Kidney (tissue), 14 donors: ENCODE results near the gene CACNA1E. TPM values are rescaled to one million over a fixed set of nuclear protein-coding genes. Genes with fewer than 3 reads are reported as not detected.
A peak's percentile ranks its signal among the peaks of the same experiment; 100 is the strongest.

Experiments used
- DNase-seq, 5 donors: peaks; one replicate each; pipeline ENCODE4 v3.0.0-alpha.2; 2013 to 2020
- FAIRE-seq: peaks from 2 replicates; lab custom pipeline; 2012; peaks lifted over from hg19 to GRCh38; lab: Jason Lieb, UNC
- H3K27ac ChIP-seq, 2 donors: one replicate each; pipeline ENCODE4 v1.7.0; 2013; ENCODE audit warnings: low read depth in 2 of 2, low read length in 2 of 2, inconsistent platforms in 1 of 2
- H3K27me3 ChIP-seq: one replicate; pipeline ENCODE4 v1.7.1; 2013; ENCODE audit warnings: low read length, inconsistent platforms; ENCODE audit not compliant: control insufficient read depth, insufficient read depth
- H3K36me3 ChIP-seq, 3 donors: one replicate each; pipeline versions ENCODE4 v1.7.0 to v1.7.1; 2013; ENCODE audit warnings: low read length in 3 of 3, control low read depth in 1 of 3, inconsistent platforms in 1 of 3; ENCODE audit not compliant: insufficient read depth in 3 of 3, control insufficient read depth in 2 of 3
- H3K4me1 ChIP-seq, 3 donors: one replicate each; pipeline versions ENCODE4 v1.7.0 to v1.7.1; 2013; ENCODE audit warnings: low read length in 3 of 3, inconsistent platforms in 1 of 3, low read depth in 1 of 3; ENCODE audit not compliant: control insufficient read depth in 2 of 3, insufficient read depth in 2 of 3
- H3K4me3 ChIP-seq, 3 donors: one replicate each; pipeline versions ENCODE4 v1.7.0 to v1.8.1; 2013; ENCODE audit warnings: low read length in 3 of 3, control low read depth in 1 of 3, inconsistent platforms in 1 of 3
- H3K9ac ChIP-seq, 3 donors: one replicate each; pipeline versions ENCODE4 v1.7.0 to v1.7.1; 2013; ENCODE audit warnings: low read length in 3 of 3, control low read depth in 1 of 3, inconsistent platforms in 1 of 3
- H3K9me3 ChIP-seq, 3 donors: one replicate each; pipeline versions ENCODE4 v1.7.0 to v1.7.1; 2013; ENCODE audit warnings: low read length in 3 of 3, control low read depth in 1 of 3, inconsistent platforms in 1 of 3; ENCODE audit not compliant: control insufficient read depth in 2 of 3, insufficient read depth in 1 of 3
- intact Hi-C: fragments of 100-400 bp; cut with DNase I; formaldehyde crosslinking; loops from one replicate; pipeline ENCODE4 v1.11.1; 2022
- polyA plus RNA-seq: library from polyadenylated mRNA; stranded (reverse); fragments of 350-450 nt; fragmentation: Illumina TruSeq; extraction: RNeasy Lipid Tissue Mini Kit (QIAGEN cat#74804); gene quantifications from one replicate; pipeline ENCODE4 v1.2.3, GENCODE V29; 2014; ENCODE audit warnings: low read depth, low replicate concordance; ENCODE audit not compliant: insufficient read depth
- total RNA-seq: library from RNA; stranded (reverse); fragmentation: NEBNext Ultra II Directional; extraction: Animal tissue kit (Norgen Biotek cat#: 25700); gene quantifications from one replicate; pipeline ENCODE4 v1.2.1, GENCODE V29; 2021
- TF ChIP-seq, protein P1 (sequence below): IDR thresholded peaks from 3 replicates; pipeline ENCODE4 v1.5.1; 2012; ENCODE audit warnings: mild to moderate bottlenecking, moderate library complexity, borderline replicate concordance; ENCODE audit not compliant: insufficient read depth; ENCODE audit errors: extremely low read depth
- donor health status: control.
- donor health status: control.
- donor health status: control.
- donor health status: control.
- donor health status: control.
- donor health status: DM: yes; HTN: yes; CAD: no.
- donor health status: Normal renal cell carcinoma (clear cell type).

Gene CACNA1E
- total and polyA plus RNA-seq, 2 donors from 2014 or later = 0.19 TPM

DNA sequence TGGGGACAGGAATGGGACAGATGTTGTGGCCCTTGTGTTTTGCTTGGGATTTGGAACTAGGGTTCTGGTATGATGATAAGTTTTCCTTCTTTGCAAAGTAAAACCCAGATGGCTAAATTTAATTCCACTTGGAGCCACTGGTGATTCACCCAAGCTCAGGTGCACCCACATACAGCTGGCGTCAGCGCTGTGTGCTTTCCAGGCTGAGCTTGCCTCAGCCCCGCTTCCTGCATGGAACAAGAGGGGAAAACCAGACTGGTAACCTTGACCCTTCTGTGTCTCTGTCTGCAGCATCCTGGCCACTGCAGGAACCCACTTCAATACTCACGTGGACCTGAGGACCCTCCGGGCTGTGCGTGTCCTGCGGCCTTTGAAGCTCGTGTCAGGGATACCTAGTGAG lies 94.2 kb downstream of the CACNA1E start:
- DNase-seq (no peak), FAIRE-seq (no peak)
- Histone ChIP-seq H3K4me1 (no peaks in the 10 kb centered on the region), H3K9ac (no peak overlapping the region), H3K27me3 (no peaks in the 10 kb centered on the region), H3K36me3 (no peaks in the 10 kb centered on the region), H3K4me3 (no peak overlapping the region), H3K27ac (no peak overlapping the region), H3K9me3 (no peaks in the 10 kb centered on the region)
- TF ChIP-seq, protein P1, sequence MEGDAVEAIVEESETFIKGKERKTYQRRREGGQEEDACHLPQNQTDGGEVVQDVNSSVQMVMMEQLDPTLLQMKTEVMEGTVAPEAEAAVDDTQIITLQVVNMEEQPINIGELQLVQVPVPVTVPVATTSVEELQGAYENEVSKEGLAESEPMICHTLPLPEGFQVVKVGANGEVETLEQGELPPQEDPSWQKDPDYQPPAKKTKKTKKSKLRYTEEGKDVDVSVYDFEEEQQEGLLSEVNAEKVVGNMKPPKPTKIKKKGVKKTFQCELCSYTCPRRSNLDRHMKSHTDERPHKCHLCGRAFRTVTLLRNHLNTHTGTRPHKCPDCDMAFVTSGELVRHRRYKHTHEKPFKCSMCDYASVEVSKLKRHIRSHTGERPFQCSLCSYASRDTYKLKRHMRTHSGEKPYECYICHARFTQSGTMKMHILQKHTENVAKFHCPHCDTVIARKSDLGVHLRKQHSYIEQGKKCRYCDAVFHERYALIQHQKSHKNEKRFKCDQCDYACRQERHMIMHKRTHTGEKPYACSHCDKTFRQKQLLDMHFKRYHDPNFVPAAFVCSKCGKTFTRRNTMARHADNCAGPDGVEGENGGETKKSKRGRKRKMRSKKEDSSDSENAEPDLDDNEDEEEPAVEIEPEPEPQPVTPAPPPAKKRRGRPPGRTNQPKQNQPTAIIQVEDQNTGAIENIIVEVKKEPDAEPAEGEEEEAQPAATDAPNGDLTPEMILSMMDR = no peak
- intact Hi-C loops = no loop called here

GRCh38 chr1:181583598-181583997 lies 100.3 kb downstream of the CACNA1E start:
- TF ChIP-seq, protein P1 = peak; percentile 50
- peak in 3 of 5 donors; percentile 27 to 52 (median 35) for DNase-seq
- no peaks in the 10 kb centered on the region for H3K4me1 ChIP-seq
- no peak overlapping the region for H3K27ac ChIP-seq
- peak; percentile 68 for FAIRE-seq
- H3K27me3 ChIP-seq = no peaks in the 10 kb centered on the region
- no peaks in the 10 kb centered on the region for H3K9me3 ChIP-seq
- H3K4me3 ChIP-seq = no peak overlapping the region
- H3K36me3 ChIP-seq = no peaks in the 10 kb centered on the region
- H3K9ac ChIP-seq = no peak overlapping the region
- intact Hi-C loops = no loop called here

GRCh38 chr1:181587870-181588438 lies 104.6 kb downstream of the CACNA1E start:
- Histone ChIP-seq H3K27me3 (peaks cover 2% of the 10 kb centered on the region), H3K4me1 (no peaks in the 10 kb centered on the region), H3K9me3 (no peaks in the 10 kb centered on the region), H3K36me3 (no peaks in the 10 kb centered on the region), H3K9ac (no peak overlapping the region), H3K27ac (no peak overlapping the region), H3K4me3 (no peak overlapping the region)
- FAIRE-seq (no peak), DNase-seq (no peak)
- TF ChIP-seq, protein P1 = no peak
- intact Hi-C loops = no loop called here

DNA sequence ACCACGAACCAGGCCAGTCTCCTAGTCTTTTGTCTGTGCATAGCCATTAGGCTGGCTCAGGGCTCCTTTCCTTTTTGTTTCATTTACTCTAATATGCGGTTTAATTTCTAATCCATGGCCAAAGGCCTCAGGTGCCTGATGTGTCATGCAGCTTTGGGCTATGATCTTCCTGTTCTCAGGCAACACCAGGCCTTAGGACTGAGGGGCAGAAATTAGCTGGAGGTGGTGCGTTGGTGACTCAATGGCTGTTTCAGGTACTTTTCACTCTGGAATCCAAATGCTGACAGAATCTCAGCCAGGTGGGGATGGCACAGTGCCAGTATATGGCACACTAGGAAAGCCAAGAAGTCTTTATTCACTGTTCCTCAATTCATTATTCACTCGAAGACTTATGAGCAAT lies 105.3 kb downstream of the CACNA1E start:
- no peaks in the 10 kb centered on the region for H3K36me3 ChIP-seq
- intact Hi-C loops = no loop called here
- TF ChIP-seq, protein P1 = no peak
- H3K27ac ChIP-seq = no peak overlapping the region
- peaks cover 2% of the 10 kb centered on the region for H3K27me3 ChIP-seq
- no peak for DNase-seq
- H3K9me3 ChIP-seq = no peaks in the 10 kb centered on the region
- H3K4me3 ChIP-seq = no peak overlapping the region
- H3K4me1 ChIP-seq = no peaks in the 10 kb centered on the region
- no peak overlapping the region for H3K9ac ChIP-seq
- no peak for FAIRE-seq
